Trophoblast cell (in vitro differentiated cells and primary cell): ENCODE data around the gene KCNMA1.

ENCODE experiments used
- DNase-seq, 2 donors: peaks; one replicate each; pipeline ENCODE4 v3.0.0-alpha.2; 2016
- H2AFZ ChIP-seq: 2 replicates; pipeline ENCODE4 v1.6.1; 2013; ENCODE audit warnings: low read length, moderate library complexity, mild to moderate bottlenecking; ENCODE audit not compliant: insufficient read depth, poor library complexity
- H2AK5ac ChIP-seq: 2 replicates; pipeline ENCODE4 v1.6.1; 2013; ENCODE audit warnings: mild to moderate bottlenecking, low read length
- H2BK120ac ChIP-seq: 2 replicates; pipeline ENCODE4 v1.6.1; 2013; ENCODE audit warnings: low read length, mild to moderate bottlenecking, moderate library complexity; ENCODE audit not compliant: insufficient read depth, poor library complexity
- H2BK12ac ChIP-seq: 2 replicates; pipeline ENCODE4 v1.6.1; 2013; ENCODE audit warnings: mild to moderate bottlenecking, low read length, moderate library complexity
- H2BK5ac ChIP-seq: 2 replicates; pipeline ENCODE4 v1.6.1; 2013; ENCODE audit warnings: low read length, low read depth, moderate library complexity, mild to moderate bottlenecking; ENCODE audit not compliant: poor library complexity
- H3K14ac ChIP-seq: 2 replicates; pipeline ENCODE4 v1.6.1; 2013; ENCODE audit warnings: mild to moderate bottlenecking, low read length
- H3K18ac ChIP-seq: 2 replicates; pipeline ENCODE4 v1.6.1; 2013; ENCODE audit warnings: mild to moderate bottlenecking, low read length
- H3K23ac ChIP-seq: 2 replicates; pipeline ENCODE4 v1.6.1; 2013; ENCODE audit warnings: low read length
- H3K27ac ChIP-seq: 2 replicates; pipeline ENCODE4 v1.5.1; 2013; ENCODE audit warnings: low read depth, mild to moderate bottlenecking, inconsistent platforms, low read length, moderate library complexity
- H3K27me3 ChIP-seq: 2 replicates; pipeline ENCODE4 v1.6.1; 2013; ENCODE audit warnings: inconsistent platforms, mild to moderate bottlenecking, low read length, moderate library complexity; ENCODE audit not compliant: insufficient read depth
- H3K36me3 ChIP-seq, 2 experiments: 1 replicate in 1 of 2; 2 replicates in 1 of 2; pipeline ENCODE4 v1.6.1; 2013; ENCODE audit warnings: low read length in 2 of 2, mild to moderate bottlenecking in 2 of 2, moderate library complexity in 1 of 2; ENCODE audit not compliant: insufficient read depth in 2 of 2, control insufficient read depth in 1 of 2
- H3K4ac ChIP-seq: 2 replicates; pipeline ENCODE4 v1.6.1; 2013; ENCODE audit warnings: low read depth, mild to moderate bottlenecking, low read length, moderate library complexity
- H3K4me1 ChIP-seq, 2 experiments: 1 replicate in 1 of 2; 2 replicates in 1 of 2; pipeline ENCODE4 v1.6.1; 2013; ENCODE audit warnings: low read length in 2 of 2, mild to moderate bottlenecking in 2 of 2, moderate library complexity in 1 of 2; ENCODE audit not compliant: insufficient read depth in 2 of 2, control insufficient read depth in 1 of 2
- H3K4me2 ChIP-seq: 2 replicates; pipeline ENCODE4 v1.6.1; 2013; ENCODE audit warnings: inconsistent platforms, mild to moderate bottlenecking, low read length, moderate library complexity
- H3K4me3 ChIP-seq: 2 replicates; pipeline ENCODE4 v1.5.1; 2013; ENCODE audit warnings: mild to moderate bottlenecking, low read depth, low read length, inconsistent platforms
- H3K79me1 ChIP-seq: one replicate; pipeline ENCODE4 v1.6.1; 2013; ENCODE audit warnings: low read length
- H3K79me2 ChIP-seq: 2 replicates; pipeline ENCODE4 v1.6.1; 2013; ENCODE audit warnings: low read length, mild to moderate bottlenecking; ENCODE audit not compliant: control insufficient read depth, insufficient read depth, poor library complexity
- H3K9ac ChIP-seq: 2 replicates; pipeline ENCODE4 v1.6.1; 2013; ENCODE audit warnings: mild to moderate bottlenecking, low read length
- H3K9me3 ChIP-seq: 2 replicates; pipeline ENCODE4 v1.6.1; 2013; ENCODE audit warnings: low read depth, mild to moderate bottlenecking, control low read depth, inconsistent platforms, low read length; ENCODE audit not compliant: insufficient read depth
- H4K12ac ChIP-seq: 2 replicates; pipeline ENCODE4 v1.6.1; 2013; ENCODE audit warnings: low read depth, mild to moderate bottlenecking, low read length, moderate library complexity
- H4K8ac ChIP-seq: 2 replicates; pipeline ENCODE4 v1.6.1; 2013; ENCODE audit warnings: low read depth, mild to moderate bottlenecking, low read length, moderate library complexity
- H4K91ac ChIP-seq: one replicate; pipeline ENCODE4 v1.6.1; 2013; ENCODE audit warnings: low read depth, mild to moderate bottlenecking, low read length, moderate library complexity
- WGBS: extraction: QIAGEN DNeasy Blood & Tissue Kit; methylation state at CpG from one replicate; pipeline ENCODE4 v1.1.7; 2013; ENCODE audit warnings: missing lambda C conversion rate; ENCODE audit not compliant: insufficient read length, insufficient coverage; ENCODE audit errors: extremely low coverage; 5-methylcytosine and 5-hydroxymethylcytosine counted together

The KCNMA1 gene

GRCh38 chr10:77533887-77534278, 103.7 kb downstream of the KCNMA1 start:
- no peak overlapping the region for H2BK12ac ChIP-seq
- H2AFZ ChIP-seq, result no peak overlapping the region
- no peak overlapping the region for H4K91ac ChIP-seq
- H3K36me3 ChIP-seq, result peaks cover 0 to 3% of the 10 kb centered on the region in 2 experiments
- no peak for DNase-seq
- H3K18ac ChIP-seq, result no peak overlapping the region
- H3K9ac ChIP-seq, result no peak overlapping the region
- peaks cover 7% of the 10 kb centered on the region for H3K79me2 ChIP-seq
- H3K23ac ChIP-seq, result no peak overlapping the region
- H3K27me3 ChIP-seq, result no peaks in the 10 kb centered on the region
- H2AK5ac ChIP-seq, result no peak overlapping the region
- no peak overlapping the region for H2BK5ac ChIP-seq
- no peak overlapping the region for H3K4me2 ChIP-seq
- H3K9me3 ChIP-seq, result no peaks in the 10 kb centered on the region
- no peak overlapping the region for H3K14ac ChIP-seq
- WGBS, result no CpG with 5 or more reads among the region's 1 CpG
- no peak overlapping the region for H4K12ac ChIP-seq
- no peak overlapping the region for H3K4ac ChIP-seq
- H3K4me3 ChIP-seq, result no peak overlapping the region
- H3K79me1 ChIP-seq, result peaks cover 4% of the 10 kb centered on the region
- H3K4me1 ChIP-seq, result peaks cover 11 to 26% of the 10 kb centered on the region in 2 experiments
- H3K27ac ChIP-seq, result no peak overlapping the region
- no peak overlapping the region for H4K8ac ChIP-seq
- no peak overlapping the region for H2BK120ac ChIP-seq

- H3K9ac ChIP-seq, result no peak overlapping the region
- no peak overlapping the region for H3K23ac ChIP-seq
- WGBS, result no CpG with 5 or more reads among the region's 6 CpGs
- no peak overlapping the region for H3K4me2 ChIP-seq
- no peak overlapping the region for H2BK5ac ChIP-seq
- H3K27me3 ChIP-seq, result no peaks in the 10 kb centered on the region
- H3K9me3 ChIP-seq, result no peaks in the 10 kb centered on the region
- H3K14ac ChIP-seq, result no peak overlapping the region
- no peak overlapping the region for H4K8ac ChIP-seq
- no peak overlapping the region for H3K4me3 ChIP-seq
- H3K79me2 ChIP-seq, result peaks cover 7% of the 10 kb centered on the region
- H3K4ac ChIP-seq, result peak overlapping the region; percentile 2
- H2AK5ac ChIP-seq, result no peak overlapping the region
- peak overlapping the region; percentile 28 for H2BK12ac ChIP-seq
- peaks cover 8 to 21% of the 10 kb centered on the region in 2 experiments for H3K4me1 ChIP-seq
- H3K27ac ChIP-seq, result no peak overlapping the region
- peaks cover 4% of the 10 kb centered on the region for H3K79me1 ChIP-seq
- peaks cover 0 to 3% of the 10 kb centered on the region in 2 experiments for H3K36me3 ChIP-seq
- no peak for DNase-seq
- H4K12ac ChIP-seq, result no peak overlapping the region
- H3K18ac ChIP-seq, result no peak overlapping the region
- H2BK120ac ChIP-seq, result no peak overlapping the region
- H4K91ac ChIP-seq, result no peak overlapping the region
- no peak overlapping the region for H2AFZ ChIP-seq
Measured at GRCh38 chr10:77533146-77533886, 104.3 kb downstream of the KCNMA1 start.

DNA sequence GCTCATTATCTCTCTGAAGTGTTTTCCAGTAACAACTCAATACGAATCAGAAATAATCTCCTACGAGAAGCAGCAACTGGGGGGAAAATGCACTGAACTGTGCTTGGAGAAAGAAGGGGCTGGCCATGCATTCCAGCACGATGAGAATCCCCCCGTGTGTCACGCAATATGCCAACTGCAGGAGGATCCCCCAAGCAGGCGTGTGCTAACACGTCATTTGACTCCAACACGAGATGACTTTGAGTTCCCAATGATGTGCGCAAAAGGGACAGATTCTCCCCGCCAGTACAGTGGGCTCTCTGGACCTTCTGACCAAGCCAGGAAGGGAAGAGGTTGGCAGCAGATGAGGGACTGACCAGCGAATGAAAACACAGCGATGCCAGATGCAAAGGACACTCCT, 105.5 kb downstream of the KCNMA1 start:
- no peak overlapping the region for H2BK12ac ChIP-seq
- H3K27ac ChIP-seq, result no peak overlapping the region
- H3K79me2 ChIP-seq, result peaks cover 9% of the 10 kb centered on the region
- peak overlapping the region; percentile 35 for H3K14ac ChIP-seq
- WGBS, result no CpG with 5 or more reads among the region's 12 CpGs
- no peaks in the 10 kb centered on the region for H3K9me3 ChIP-seq
- no peak for DNase-seq
- no peak overlapping the region for H2AK5ac ChIP-seq
- H3K18ac ChIP-seq, result no peak overlapping the region
- H3K4me2 ChIP-seq, result no peak overlapping the region
- H4K12ac ChIP-seq, result no peak overlapping the region
- peaks cover 17 to 29% of the 10 kb centered on the region in 2 experiments for H3K4me1 ChIP-seq
- H3K36me3 ChIP-seq, result peaks cover 0 to 3% of the 10 kb centered on the region in 2 experiments
- H3K4me3 ChIP-seq, result no peak overlapping the region
- H2AFZ ChIP-seq, result no peak overlapping the region
- H4K91ac ChIP-seq, result no peak overlapping the region
- H3K9ac ChIP-seq, result no peak overlapping the region
- H2BK120ac ChIP-seq, result no peak overlapping the region
- H3K23ac ChIP-seq, result no peak overlapping the region
- no peaks in the 10 kb centered on the region for H3K27me3 ChIP-seq
- no peak overlapping the region for H4K8ac ChIP-seq
- peaks cover 5% of the 10 kb centered on the region for H3K79me1 ChIP-seq
- no peak overlapping the region for H3K4ac ChIP-seq
- no peak overlapping the region for H2BK5ac ChIP-seq

DNA sequence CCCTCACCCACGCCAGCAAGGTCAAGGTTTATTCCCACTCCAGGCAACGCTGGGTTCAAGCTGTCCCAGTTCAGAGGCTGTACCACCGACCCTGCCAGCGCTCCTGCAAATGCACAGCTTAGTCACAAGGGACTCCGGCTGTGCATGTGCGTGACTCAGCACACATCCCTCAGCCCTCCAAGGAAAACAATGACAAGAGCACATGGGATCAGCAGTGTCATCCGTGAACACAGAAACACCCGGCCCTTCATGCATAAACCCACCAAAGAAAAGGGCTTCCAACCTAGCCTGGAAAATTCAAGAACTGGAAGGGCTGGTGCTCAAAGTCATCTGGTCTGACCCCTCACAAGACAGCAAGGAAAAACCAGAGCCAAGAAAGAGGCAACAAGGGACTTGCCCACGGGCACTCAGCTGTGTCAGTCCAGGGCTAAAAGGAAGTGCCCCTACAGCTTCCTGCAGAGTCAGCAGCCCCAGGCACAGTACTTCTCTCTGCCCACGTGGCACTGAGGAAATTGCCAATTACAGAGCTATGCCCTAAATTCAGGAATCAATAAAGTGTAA, 106.1 kb downstream of the KCNMA1 start:
- Histone ChIP-seq H3K79me1 (peaks cover 7% of the 10 kb centered on the region), H4K91ac (no peak overlapping the region), H2AFZ (no peak overlapping the region), H3K79me2 (peaks cover 10% of the 10 kb centered on the region), H3K4me1 (peaks cover 19 to 32% of the 10 kb centered on the region in 2 experiments), H3K36me3 (peaks cover 0 to 3% of the 10 kb centered on the region in 2 experiments), H4K8ac (no peak overlapping the region), H3K4me2 (no peak overlapping the region), H4K12ac (no peak overlapping the region), H3K4me3 (no peak overlapping the region), H2BK12ac (no peak overlapping the region), H3K9ac (no peak overlapping the region), H2BK120ac (no peak overlapping the region), H3K27me3 (no peaks in the 10 kb centered on the region), H3K18ac (no peak overlapping the region), H3K23ac (no peak overlapping the region), H2BK5ac (no peak overlapping the region), H3K9me3 (no peaks in the 10 kb centered on the region), H3K4ac (no peak overlapping the region), H2AK5ac (no peak overlapping the region), H3K14ac (no peak overlapping the region), H3K27ac (no peak overlapping the region)
- no CpG with 5 or more reads among the region's 10 CpGs for WGBS
- peak; percentile 42 to 46 for DNase-seq
